Ramos (cell line): ENCODE results near the gene TBX5.

Experiments used
- in situ Hi-C: fragments of 300-500 bp; cut with MboI; formaldehyde crosslinking; loops from one replicate; pipeline ENCODE4 v1.14.3; 2022; ENCODE audit warnings: low sequenced_read_pairs; ENCODE audit not compliant: unreplicated experiment

The TBX5 gene

DNA sequence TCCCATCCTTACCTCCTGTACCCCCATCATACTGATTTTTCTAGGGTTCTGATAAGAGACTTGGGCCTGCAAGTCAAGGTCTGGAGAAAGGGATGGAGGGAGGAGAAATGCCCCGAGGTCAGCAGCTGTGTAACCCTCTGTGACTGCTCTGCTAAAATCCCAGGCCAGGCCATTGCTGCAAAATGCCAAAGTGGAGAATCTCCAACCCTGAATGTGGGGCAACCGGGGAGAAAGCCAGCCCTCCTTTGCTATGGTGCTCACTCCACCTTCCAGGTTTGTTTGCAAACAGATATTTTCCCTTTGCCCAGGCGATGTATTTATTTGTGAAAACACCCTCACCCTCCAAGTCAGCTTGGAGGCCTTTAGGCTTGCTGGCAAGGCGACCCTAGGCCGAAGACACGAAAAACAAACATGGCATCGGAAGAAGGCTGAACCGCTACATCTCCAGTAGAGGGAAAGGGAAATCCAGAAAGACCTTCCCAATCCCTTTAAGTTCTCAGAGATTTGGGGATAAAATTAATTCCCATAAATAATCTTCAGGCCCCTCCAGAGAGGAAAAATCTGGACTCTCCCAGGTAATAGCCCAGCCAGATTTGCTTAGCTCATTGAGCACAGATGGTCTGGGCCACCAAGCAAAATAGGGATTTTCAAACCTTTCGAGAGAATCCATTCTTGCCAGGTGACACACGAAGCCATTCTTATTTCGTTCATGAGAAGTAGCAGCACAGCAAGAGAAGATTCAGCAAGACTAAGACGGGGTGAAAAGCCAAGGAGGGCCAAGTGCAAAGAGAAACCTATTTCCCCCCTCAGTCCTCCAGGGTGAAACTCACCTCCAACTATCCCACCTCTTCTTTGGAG, 1.3 kb upstream of the TBX5 start:
- in situ Hi-C loops: no loop called here

DNA sequence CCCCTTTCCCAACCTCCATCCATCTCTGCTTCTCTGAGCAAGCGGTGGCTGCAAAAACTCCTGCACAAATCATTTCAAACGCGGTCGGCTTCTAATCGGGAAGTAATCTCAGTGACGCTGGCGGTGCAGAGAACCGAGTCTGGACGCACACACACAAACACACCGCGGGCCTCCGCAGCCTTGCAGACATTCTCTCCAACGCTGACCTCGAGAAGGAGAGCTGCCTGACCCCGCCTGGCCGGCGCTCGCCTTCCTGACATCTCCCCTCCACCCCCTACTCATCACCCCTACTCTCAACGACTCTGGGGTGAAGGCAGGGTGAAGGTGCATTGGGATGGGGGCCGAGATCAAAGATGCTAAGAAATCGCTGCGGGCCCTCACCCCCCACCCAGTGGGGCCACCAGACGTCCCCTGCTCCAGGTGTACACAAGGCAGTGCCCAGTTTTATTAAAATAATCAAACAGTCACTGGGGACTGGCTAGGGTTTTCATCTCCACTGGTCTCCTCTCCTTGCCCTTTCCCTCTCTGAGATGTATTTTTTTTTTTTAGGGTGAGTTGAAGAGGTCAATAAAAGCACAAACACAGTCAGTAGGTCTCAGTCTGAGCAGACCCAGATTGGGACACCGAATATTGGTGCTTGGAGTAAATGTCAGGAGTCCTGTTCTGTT, 506 bp upstream of the TBX5 start:
- in situ Hi-C loops: no loop called here

DNA sequence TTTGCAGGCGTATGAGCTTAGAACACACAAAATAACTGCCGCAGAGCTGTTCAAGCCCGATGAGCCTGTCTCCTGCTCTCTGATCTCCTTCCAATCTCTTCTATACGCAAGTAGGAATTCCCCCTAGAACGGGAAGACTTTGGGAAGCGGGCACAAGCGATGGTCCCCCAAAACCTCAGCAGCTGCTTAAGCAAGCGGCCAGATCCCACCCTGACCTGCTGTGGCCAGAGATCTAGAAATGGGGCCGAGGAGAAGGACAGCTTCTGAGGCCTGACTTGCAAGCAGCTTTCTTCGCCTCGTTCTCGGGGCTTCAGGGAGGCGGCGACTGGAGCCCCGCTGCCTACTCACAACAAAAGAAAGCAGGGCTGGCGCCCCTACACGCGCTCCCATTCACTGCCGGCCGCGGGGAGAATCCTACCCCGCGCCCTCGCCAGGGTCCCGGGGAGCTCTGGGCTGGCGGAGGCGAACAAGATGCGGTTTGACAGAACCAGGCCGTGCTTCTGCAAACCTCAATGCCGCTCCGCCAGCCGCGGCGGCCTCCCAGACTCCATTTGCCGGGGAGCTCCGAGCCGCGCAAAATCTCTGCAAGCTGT, 922 bp downstream of the TBX5 start:
- in situ Hi-C loops: no loop called here

DNA sequence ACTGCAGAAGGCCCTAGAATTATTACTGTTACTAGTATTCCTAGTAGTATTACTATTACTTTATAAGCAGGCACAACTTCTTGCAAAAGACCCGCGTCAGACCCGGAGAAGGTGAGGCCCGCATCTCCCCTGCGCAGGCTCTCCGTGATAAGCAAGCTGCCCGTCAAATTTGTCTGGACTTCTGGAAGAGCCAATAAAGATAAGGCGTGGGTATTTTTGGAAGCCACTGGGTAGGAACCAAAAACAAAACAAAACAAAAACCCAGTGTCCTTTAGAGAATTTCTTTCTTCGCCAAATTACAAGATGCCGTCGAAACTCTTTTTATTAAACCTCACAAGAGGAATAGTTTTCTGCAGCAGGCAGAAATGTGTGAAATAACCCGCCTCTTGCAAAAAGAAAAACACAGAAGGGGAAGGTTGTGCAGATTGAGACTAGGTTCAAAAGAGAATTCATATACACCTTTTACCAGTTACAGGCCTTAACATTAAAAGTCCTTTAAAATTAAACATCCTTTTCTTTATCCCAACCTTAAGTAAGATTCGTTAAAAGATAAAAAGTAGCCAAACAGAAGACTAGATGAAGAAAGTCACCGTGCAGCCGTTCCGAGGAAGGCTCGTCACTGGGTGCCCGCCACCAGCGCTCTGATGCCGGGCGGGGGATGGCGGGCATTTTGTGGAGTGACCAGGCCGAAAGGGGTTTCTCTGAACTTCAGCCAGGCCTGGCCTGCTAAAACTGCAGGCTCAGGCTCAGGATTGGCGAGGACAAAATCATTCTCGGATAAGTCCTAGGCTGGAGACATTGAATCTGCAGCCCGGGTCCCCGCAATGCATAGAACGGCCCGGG, 1.6 kb downstream of the TBX5 start:
- in situ Hi-C loops: no loop called here

DNA sequence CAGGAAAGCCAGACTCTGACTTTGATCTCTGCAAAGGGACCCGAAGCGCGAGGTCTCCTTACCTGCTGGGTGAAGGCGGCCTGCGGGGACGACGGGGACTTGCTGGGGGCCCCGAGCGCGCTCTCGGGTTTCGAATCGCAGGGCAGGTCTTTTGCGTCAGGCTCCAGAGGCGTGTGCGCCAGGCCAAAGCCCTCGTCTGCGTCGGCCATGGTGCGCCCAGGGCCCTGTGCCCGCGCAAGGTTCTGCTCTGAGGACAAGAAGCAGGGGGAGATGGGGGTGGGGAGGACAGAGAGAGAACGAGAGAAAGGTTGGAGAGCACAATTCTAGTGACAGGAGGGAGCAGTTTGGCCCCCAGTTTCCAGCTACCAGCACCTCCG, 2.3 kb downstream of the TBX5 start:
- in situ Hi-C loops: no loop called here

DNA sequence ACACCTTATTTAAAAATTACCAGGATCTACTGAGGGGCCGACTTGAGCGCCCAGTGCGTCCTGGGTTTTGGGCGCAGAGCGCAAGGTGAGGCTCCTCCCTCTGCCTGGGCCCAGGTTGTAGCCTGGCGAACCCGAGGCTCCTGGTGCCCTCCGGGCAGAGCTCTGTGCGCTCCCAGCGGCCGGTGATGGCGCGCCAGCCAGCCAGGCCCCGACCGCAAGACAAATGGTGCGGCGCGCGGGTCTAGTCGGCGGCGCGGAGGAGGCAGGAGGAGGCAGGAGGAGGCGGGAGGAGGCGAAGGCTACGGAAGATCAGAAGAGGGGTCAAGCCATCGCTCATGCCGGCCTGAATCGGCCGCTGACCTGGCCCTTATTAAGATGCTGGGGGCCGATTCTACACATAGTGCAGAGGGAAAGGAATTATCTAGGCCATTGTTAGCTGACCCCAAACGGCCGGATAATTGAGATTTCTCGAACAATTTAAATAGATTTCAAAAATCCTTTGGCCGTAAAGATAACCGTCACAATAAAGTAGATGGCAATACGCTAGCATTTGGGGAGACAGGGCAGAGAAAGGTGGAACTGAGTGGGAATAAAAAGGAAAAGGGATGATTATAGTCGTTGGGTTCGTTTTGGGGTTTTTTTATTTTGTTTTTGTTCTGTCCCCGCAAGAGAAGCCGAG, 2.8 kb downstream of the TBX5 start:
- in situ Hi-C loops: no loop called here

DNA sequence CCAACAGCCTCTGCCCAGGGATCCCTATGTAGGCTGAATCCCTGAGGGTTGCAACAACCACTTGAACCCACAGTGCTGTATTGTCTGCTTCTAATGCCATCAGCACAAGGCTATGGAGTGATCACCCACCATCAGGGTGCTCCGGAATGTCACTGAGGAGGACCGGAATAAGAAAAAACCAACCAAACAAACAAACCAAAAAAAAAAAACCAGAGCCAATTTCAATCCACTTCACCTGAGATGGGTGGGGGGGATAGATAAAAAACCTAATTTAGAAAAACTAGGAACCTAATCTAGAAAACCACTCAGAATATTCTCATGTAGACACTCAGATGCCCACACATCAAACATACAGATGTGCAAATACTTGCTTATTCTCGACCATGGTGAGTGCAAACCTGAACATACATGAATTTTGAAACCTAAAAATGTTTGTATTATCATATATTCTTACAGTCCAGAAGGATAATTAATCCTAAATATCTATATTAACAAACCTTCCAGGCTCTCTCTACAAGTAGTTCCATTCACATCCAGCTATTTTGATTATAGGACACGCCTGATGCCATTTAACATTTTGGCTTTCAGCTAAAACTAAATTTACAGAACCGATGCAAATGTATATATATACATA, 3.7 kb downstream of the TBX5 start:
- in situ Hi-C loops: no loop called here

DNA sequence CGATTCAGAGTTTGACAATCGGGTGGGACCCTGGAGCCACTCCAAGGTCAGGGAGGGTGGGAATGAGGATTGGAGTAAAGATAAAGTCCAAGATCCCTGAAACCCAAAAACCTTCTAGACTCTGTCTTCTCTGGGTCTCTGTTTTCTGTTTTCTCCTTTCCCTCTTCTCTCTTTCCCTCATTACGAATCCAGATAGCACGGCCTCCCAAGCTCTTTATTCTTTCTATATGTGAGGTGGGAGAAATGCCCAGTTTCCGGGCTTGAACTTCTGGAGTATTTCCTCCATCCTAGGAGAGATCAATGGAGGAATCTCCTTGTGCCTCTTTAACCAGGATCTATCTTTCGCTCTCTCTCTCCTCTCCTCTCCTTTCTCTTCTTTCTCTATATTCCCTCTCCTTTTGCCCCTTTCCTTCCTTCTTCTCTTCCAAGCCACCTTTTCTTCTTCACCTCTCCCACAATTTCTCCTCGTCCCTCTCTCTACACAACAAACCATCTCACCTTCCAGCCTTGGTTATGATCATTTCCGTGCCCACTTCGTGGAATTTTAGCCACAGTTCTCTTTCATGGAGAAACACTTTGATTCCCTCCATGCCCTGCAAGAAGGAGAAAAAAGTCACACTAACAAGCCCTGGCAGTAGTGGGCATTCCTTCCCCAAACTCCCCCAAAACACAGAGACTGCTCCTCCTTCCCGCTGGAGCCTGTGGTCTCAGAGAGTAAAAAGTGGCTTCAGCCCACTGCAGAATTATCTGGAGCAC, 4.4 kb downstream of the TBX5 start:
- in situ Hi-C loops: no loop called here

DNA sequence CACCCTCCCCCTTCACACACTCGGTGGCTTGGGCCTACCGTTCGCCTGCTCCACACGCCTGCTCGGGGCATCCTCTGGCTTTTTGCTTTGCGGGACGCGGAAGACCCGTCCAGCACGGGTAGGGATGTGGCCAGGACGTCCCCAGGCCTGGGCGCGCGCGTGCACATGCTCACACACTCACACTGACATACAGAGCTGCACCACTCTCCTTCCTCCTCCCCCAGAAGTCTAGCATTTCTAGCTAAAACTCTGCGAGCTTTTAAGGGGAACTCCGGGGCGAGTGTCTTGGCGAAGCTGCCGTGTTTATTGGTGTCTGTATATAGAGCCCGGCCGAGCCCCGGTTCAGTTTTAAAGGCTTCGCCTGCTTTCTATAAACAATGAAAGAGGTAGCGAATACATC, 5.0 kb downstream of the TBX5 start:
- in situ Hi-C loops: no loop called here

DNA sequence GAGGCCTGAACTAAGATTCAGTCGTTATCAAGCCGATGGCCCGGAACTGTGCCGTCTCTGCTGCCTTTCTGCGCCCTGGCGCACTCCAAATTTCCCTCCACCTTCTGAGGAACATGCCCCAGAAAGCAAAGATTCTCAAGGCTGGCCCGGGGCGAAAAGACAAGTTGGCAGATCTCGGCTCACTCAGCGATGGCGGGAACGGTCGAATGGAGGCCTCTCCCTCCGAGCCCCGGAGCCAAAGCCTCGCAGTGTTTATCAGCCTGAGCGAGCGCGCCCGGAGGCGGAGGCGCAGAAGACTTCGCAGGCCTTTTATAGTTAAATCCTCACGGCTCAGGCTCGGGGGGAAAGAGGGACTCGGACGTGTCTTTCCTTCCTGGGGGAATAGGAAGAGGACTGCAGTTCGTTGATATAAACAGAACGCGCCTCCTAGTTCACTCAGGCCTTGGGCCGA, 5.6 kb downstream of the TBX5 start:
- in situ Hi-C loops: no loop called here

DNA sequence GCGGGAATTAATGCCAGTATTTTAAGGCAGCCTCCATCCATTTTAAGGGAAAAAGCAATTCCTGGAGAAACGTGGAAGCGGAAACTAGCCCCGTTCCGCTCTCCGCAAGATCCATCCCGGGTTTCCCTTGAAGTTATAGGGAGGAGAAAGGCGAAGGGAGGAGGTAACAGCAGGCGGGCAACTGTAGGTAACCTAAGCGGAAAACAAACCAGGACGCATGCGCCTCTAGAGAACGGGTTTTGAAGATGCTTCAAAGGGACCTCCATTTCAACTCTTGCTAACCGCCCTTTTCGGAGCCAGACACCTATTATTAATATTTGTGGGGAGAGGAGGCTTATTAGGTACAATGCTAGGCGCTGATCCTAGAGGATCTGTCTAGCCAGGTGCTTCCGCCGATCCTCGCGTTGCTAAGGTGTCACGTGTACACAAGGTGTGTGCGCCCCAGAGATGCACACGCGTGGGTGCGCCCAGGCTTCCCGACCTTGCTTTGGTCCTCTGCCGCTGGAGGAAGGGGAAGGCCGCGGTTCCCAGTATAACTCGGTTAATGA, 6.2 kb downstream of the TBX5 start:
- in situ Hi-C loops: no loop called here

DNA sequence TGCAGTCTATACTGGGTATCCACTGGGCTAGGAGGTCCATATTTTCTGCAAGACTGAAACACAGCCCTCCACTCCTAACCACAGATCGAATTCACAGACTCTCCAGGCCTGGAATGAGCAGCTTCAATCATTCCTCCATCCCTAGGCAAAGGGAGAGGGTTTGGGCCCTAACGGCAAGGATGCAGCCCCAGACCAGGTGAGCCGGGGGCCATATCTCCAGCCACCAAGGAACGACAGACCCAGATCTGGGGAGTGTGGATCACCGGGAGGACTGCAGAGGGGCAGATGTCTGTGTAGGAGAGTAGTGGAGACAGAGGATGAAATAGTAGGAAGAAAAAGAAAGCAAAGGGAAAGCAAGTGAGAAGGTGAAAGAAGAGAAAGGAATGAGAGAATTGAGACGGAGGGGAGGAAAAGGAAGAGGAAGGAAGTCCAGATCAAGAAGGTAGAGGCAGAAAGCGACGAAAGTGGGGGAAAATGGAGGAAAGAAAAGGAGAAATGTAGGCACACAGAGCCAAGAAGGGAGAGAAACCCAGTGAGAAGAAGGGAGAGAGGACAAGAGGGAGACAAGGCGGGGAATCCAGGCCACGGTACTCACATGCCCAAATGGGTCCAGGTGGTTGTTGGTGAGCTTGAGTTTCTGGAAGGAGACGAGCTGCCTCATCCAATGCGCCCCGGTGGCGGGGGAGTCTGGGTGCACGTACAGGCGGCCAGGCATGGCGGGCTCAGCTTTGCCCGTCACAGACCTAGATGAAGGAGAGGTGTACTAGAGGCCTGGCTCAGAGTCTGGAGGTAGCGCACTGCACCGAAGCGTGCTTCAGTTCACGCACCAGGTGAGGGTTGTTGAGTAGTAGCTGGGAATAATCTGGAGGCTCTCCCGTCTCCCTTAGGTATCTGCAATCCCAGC, 7.7 kb downstream of the TBX5 start:
- in situ Hi-C loops: no loop called here

DNA sequence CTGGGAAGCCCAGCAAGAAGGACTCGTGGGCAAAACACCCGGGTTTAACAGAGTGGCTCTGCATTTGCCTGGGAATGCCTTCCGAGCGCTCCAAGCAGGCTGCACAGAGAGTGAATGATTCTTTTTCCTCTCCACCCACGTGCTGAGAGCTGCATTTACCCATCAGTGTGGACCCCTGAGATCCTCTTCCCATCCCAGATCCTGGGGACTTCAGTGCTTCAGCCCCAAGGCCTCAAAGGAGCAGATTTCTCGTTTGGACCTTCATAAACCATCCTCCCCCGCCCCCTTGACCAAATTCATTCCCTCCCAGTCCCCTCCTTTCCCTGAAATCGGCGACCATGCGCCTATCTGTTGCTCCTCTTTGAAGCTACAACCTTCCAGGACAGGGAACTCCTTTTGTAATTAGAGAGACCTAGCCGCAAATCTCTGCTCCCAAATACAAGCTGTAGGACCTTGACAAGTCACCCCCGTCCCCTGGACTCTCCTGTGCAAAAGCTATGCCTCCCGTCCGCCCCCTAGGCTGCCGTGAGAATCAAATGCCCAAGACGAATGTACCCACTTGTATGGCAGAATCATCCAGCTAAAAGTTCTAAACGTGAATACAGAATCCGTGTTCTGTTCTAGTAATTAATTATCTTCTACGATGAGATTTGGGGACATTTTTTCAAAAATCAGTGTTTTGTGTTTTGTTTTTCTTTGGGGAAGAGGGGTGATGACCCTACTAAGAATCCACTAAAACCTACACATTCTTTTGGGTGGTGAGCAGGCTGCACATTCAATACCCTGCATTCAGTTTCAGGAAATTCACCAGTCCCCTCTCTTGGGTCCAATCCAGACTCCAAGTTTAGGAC, 8.8 kb downstream of the TBX5 start:
- in situ Hi-C loops: no loop called here

DNA sequence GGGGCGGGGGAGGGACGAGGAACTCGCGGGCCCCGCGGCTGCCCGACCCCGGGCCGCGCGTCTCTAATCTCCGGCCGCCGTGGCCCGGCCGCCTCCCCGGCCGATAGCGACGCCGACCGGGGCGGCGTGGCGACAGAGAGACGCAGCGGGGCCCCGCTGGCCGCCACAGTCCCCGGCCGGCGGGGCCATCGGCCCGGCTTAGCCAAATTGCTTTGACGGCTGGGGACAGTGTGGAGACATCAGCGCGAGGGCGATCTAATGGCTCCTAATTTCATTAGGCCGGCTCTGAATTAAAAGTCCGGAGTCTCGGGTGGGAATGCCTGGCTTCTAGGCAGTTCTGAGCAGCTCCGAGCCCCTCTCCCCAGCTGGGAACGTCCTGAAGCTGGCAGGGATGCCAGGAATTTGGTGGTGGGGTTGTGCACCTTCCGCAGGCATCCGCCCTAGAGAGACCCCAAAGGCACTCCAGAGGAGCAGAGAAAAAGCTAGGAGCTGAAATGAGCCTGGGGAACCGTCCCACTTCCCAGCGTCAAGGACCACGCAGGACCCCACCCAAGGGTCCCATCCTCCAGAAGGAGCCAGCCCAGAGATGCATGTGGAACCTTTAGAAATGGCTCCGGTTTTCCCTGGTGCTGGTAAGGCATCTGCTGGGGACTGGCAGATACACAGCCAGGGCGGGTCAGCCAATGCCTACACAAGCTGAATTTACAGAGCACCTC, 9.6 kb downstream of the TBX5 start:
- in situ Hi-C loops: no loop called here

DNA sequence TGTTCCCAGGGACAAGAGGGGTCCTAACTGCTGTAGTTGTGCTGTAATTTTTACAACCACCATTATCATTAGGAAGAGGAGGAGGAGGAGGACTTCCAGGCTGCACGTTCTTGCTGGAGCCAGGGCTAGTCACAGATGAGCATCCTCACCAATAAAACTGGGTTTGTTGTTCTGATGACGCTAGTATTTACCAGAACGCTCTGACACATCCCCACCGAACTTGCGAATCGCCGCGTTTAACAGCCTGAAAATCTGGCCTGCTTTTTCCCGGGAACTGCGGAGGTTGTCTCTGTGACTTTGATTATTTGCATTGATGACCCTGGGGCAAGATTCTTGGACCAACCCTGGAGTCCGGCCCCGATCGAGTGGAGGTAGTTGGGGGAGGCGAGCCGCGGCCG, 10.2 kb downstream of the TBX5 start:
- in situ Hi-C loops: no loop called here

DNA sequence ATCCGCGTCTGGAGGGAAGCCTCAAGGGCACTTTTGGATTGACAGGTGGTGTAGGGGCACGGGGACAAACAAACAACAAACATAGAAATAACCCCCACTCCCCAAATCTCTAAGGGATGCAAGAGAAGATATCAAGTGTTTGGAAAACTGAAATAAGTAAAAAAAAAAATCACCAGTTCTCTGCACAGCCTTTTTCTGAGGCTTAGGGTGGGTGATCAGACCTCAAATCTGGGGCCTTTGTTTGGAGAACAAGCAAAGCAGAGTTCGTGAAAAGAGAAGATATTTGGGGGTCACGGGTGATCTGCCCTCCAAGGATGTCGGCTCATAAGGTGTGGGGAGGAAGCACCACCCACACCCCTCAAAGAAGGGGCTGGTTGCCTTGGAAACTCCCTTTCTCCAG, 10.7 kb downstream of the TBX5 start:
- in situ Hi-C loops: no loop called here
